GM12878 (cell line): ENCODE measurements around the gene BLTP3B.

Experiments used
- CTCF ChIP-seq, 3 experiments: IDR thresholded peaks in 2 of 3; conservative IDR thresholded peaks in 1 of 3; 2 replicates each; pipeline ENCODE4 v1.5.1; 2011; ENCODE audit warnings: low read depth in 3 of 3, low read length in 3 of 3, mild to moderate bottlenecking in 3 of 3, control low read depth in 2 of 3, moderate library complexity in 2 of 3, inconsistent platforms in 1 of 3, mixed read lengths in 1 of 3; ENCODE audit not compliant: control insufficient read depth in 2 of 3, insufficient read depth in 1 of 3; ENCODE audit errors: extremely low read depth in 1 of 3
- FOS ChIP-seq: IDR thresholded peaks from 3 replicates; pipeline ENCODE4 v1.6.1; 2011; ENCODE audit warnings: borderline replicate concordance; ENCODE audit not compliant: insufficient read length; ENCODE audit errors: extremely low read depth
- FOXM1 ChIP-seq: IDR thresholded peaks from 2 replicates; pipeline ENCODE4 v1.6.1; 2012; ENCODE audit warnings: low read depth, mild to moderate bottlenecking, inconsistent platforms, low read length, moderate library complexity
- JUNB ChIP-seq: IDR thresholded peaks from 2 replicates; pipeline ENCODE4 v1.6.1; 2016; ENCODE audit warnings: antibody characterized with exemption, mild to moderate bottlenecking
- MEF2B ChIP-seq: fragments of 450-650 bp; IDR thresholded peaks from 2 replicates; pipeline ENCODE4 v1.6.1; 2018; ENCODE audit warnings: mild to moderate bottlenecking, moderate library complexity; ENCODE audit not compliant: partially characterized antibody, poor library complexity, severe bottlenecking
- PAX8 ChIP-seq: fragments of 450-650 bp; IDR thresholded peaks from 2 replicates; pipeline ENCODE4 v1.6.1; 2017; ENCODE audit warnings: mild to moderate bottlenecking, moderate library complexity
- RELA ChIP-seq: fragments of 450-650 bp; IDR thresholded peaks from 2 replicates; pipeline ENCODE4 v1.8.0; 2014; ENCODE audit warnings: borderline replicate concordance; ENCODE audit not compliant: partially characterized antibody
- REST ChIP-seq: IDR thresholded peaks from 2 replicates; pipeline ENCODE4 v1.6.1; 2012; ENCODE audit warnings: mild to moderate bottlenecking, low read depth, low read length
- SIN3A ChIP-seq: IDR thresholded peaks from 2 replicates; pipeline ENCODE4 v1.6.1; 2012; ENCODE audit warnings: low read depth, low read length, improper control_type of control experiment
- SMC3 ChIP-seq: IDR thresholded peaks from 2 replicates; pipeline ENCODE4 v1.6.1; 2011; ENCODE audit warnings: low read length, improper control_type of control experiment, borderline replicate concordance
- ZBTB33 ChIP-seq: fragments of 450-650 bp; IDR thresholded peaks from 2 replicates; pipeline ENCODE4 v1.6.1; 2017; ENCODE audit warnings: mild to moderate bottlenecking

- TF ChIP-seq CTCF (IDR thresholded peaks at IDR 0.05 in 2 of 3, conservative IDR thresholded peaks at IDR 0.05 in 1 of 3; ENCODE audit: control insufficient read depth in 2 of 3, extremely low read depth in 1 of 3, insufficient read depth in 1 of 3, low read depth in 3 of 3, low read length in 3 of 3) (no peak), SMC3 (no peak), PAX8 (no peak), REST (no peak), FOXM1 (no peak), FOS (no peak), JUNB (no peak), RELA (no peak), SIN3A (no peak), MEF2B (peak; percentile 15), ZBTB33 (no peak)
These were observed 42.8 kb upstream of the BLTP3B start for GRCh38 chr12:100185361-100185894.
